Osteoblast (primary cell): ENCODE data around the gene IPO7. TPM values are rescaled to one million over a fixed set of nuclear protein-coding genes. Genes with fewer than 3 reads are reported as not detected.

ENCODE experiments used
- DNase-seq: peaks from one replicate; pipeline ENCODE4 v3.0.0; 2011; ENCODE audit warnings: low spot score, mixed read lengths; ENCODE audit not compliant: insufficient read length; ENCODE audit errors: missing footprints
- H2AFZ ChIP-seq: 2 replicates; pipeline ENCODE4 v1.6.0; 2011; ENCODE audit warnings: mild to moderate bottlenecking, low read length
- H3K27ac ChIP-seq: 2 replicates; pipeline ENCODE4 v1.5.1; 2011; ENCODE audit warnings: mild to moderate bottlenecking, low read depth, low read length, moderate library complexity
- H3K27me3 ChIP-seq: 2 replicates; pipeline ENCODE4 v1.6.0; 2012; ENCODE audit warnings: mild to moderate bottlenecking, control low read depth, inconsistent platforms, low read length, moderate library complexity; ENCODE audit not compliant: insufficient read depth
- H3K36me3 ChIP-seq: 2 replicates; pipeline ENCODE4 v1.5.1; 2011; ENCODE audit warnings: mild to moderate bottlenecking, low read length, control low read depth, moderate library complexity; ENCODE audit not compliant: insufficient read depth
- H3K4me1 ChIP-seq: 2 replicates; pipeline ENCODE4 v1.5.1; 2011; ENCODE audit warnings: mild to moderate bottlenecking, low read length, control low read depth, moderate library complexity; ENCODE audit not compliant: insufficient read depth
- H3K4me2 ChIP-seq: 2 replicates; pipeline ENCODE4 v1.6.0; 2011; ENCODE audit warnings: mild to moderate bottlenecking, low read length; ENCODE audit not compliant: insufficient read depth
- H3K4me3 ChIP-seq: fragments of 200-600 bp; sonication (generic); 3 replicates; pipeline ENCODE4 v1.5.1; 2012; ENCODE audit warnings: mild to moderate bottlenecking, low read length, inconsistent platforms; ENCODE audit not compliant: insufficient read depth
- H3K79me2 ChIP-seq: 2 replicates; pipeline ENCODE4 v1.6.0; 2012; ENCODE audit warnings: mild to moderate bottlenecking, low read length, control low read depth, inconsistent platforms; ENCODE audit not compliant: insufficient read depth
- H3K9me3 ChIP-seq: 2 replicates; pipeline ENCODE4 v1.5.1; 2011; ENCODE audit warnings: low read depth, low read length, control low read depth
- H4K20me1 ChIP-seq: 2 replicates; pipeline ENCODE4 v1.6.0; 2012; ENCODE audit warnings: mild to moderate bottlenecking, low read length, control low read depth; ENCODE audit not compliant: insufficient read depth
- total RNA-seq: library from RNA; depleted of rRNA; stranded (reverse); fragments of >200 nt; gene quantifications from 2 replicates; pipeline ENCODE4 v1.2.3, GENCODE V29; 2012
- TF ChIP-seq, protein P1 (sequence below): IDR thresholded peaks from 2 replicates; pipeline ENCODE4 v1.5.1; 2011; ENCODE audit warnings: mild to moderate bottlenecking, low read depth, low read length, moderate library complexity; ENCODE audit errors: extremely low read depth

Gene IPO7
- total RNA-seq, 1 donor = 155 TPM

GRCh38 chr11:9363954-9364912 lies 20.2 kb upstream of the IPO7 start:
- Histone ChIP-seq H3K79me2 (no peaks in the 10 kb centered on the region), H4K20me1 (no peaks in the 10 kb centered on the region), H2AFZ (peak overlapping the region; percentile 84), H3K4me3 (peak overlapping the region; percentile 62), H3K36me3 (no peaks in the 10 kb centered on the region), H3K9me3 (no peaks in the 10 kb centered on the region), H3K27ac (peak overlapping the region; percentile 97), H3K4me2 (peak overlapping the region; percentile 73), H3K4me1 (peaks cover 28% of the 10 kb centered on the region), H3K27me3 (no peaks in the 10 kb centered on the region)
- TF ChIP-seq, protein P1, sequence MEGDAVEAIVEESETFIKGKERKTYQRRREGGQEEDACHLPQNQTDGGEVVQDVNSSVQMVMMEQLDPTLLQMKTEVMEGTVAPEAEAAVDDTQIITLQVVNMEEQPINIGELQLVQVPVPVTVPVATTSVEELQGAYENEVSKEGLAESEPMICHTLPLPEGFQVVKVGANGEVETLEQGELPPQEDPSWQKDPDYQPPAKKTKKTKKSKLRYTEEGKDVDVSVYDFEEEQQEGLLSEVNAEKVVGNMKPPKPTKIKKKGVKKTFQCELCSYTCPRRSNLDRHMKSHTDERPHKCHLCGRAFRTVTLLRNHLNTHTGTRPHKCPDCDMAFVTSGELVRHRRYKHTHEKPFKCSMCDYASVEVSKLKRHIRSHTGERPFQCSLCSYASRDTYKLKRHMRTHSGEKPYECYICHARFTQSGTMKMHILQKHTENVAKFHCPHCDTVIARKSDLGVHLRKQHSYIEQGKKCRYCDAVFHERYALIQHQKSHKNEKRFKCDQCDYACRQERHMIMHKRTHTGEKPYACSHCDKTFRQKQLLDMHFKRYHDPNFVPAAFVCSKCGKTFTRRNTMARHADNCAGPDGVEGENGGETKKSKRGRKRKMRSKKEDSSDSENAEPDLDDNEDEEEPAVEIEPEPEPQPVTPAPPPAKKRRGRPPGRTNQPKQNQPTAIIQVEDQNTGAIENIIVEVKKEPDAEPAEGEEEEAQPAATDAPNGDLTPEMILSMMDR = no peak
- DNase-seq = peak; percentile 97

GRCh38 chr11:9367551-9367950 lies 16.9 kb upstream of the IPO7 start:
- no peak for DNase-seq
- no peaks in the 10 kb centered on the region for H3K79me2 ChIP-seq
- H3K4me2 ChIP-seq = no peak overlapping the region
- peaks cover 14% of the 10 kb centered on the region for H3K4me1 ChIP-seq
- no peak overlapping the region for H3K27ac ChIP-seq
- H3K9me3 ChIP-seq = no peaks in the 10 kb centered on the region
- no peaks in the 10 kb centered on the region for H4K20me1 ChIP-seq
- H3K36me3 ChIP-seq = no peaks in the 10 kb centered on the region
- no peak overlapping the region for H3K4me3 ChIP-seq
- TF ChIP-seq, protein P1 = no peak
- H3K27me3 ChIP-seq = no peaks in the 10 kb centered on the region
- peak overlapping the region; percentile 32 for H2AFZ ChIP-seq

GRCh38 chr11:9377036-9377435 lies 7.4 kb upstream of the IPO7 start:
- Histone ChIP-seq H3K79me2 (no peaks in the 10 kb centered on the region), H3K4me2 (peak overlapping the region; percentile 70), H3K27ac (no peak overlapping the region), H4K20me1 (no peaks in the 10 kb centered on the region), H3K27me3 (no peaks in the 10 kb centered on the region), H3K36me3 (no peaks in the 10 kb centered on the region), H3K4me3 (no peak overlapping the region), H2AFZ (peak overlapping the region; percentile 76), H3K9me3 (no peaks in the 10 kb centered on the region), H3K4me1 (no peaks in the 10 kb centered on the region)
- no peak for DNase-seq
- TF ChIP-seq, protein P1 = no peak

DNA sequence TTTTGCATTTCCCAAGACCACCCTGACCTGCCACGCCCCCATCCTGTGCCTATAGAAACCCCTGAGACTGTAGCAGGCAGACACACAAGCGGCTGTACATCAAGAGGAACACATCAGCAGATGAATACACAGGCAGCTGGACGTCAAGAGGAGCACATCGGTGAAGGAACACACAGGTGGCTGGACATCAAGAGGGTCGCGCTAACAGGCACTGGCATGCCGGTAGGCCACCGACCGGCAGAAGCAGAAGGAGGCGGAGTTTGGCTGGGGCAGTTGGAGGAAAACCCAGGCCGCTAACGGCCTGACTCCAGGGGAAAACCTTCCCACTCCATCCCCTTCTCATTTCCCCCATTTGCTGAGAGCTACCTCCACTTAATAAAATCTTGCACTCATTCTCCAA lies 5.4 kb upstream of the IPO7 start:
- TF ChIP-seq, protein P1 = no peak
- Histone ChIP-seq H3K27me3 (no peaks in the 10 kb centered on the region), H3K4me1 (no peaks in the 10 kb centered on the region), H3K9me3 (no peaks in the 10 kb centered on the region), H4K20me1 (no peaks in the 10 kb centered on the region), H2AFZ (peak overlapping the region; percentile 41), H3K36me3 (no peaks in the 10 kb centered on the region), H3K27ac (no peak overlapping the region), H3K4me2 (no peak overlapping the region), H3K4me3 (no peak overlapping the region), H3K79me2 (no peaks in the 10 kb centered on the region)
- no peak for DNase-seq
